ENCODE measurements around the gene EVA1A. TPM values are rescaled to one million over a fixed set of nuclear protein-coding genes. Genes with fewer than 3 reads are reported as not detected.

EVA1A gene
- polyA plus RNA-seq, 1 donor = 10.0 TPM

DNA sequence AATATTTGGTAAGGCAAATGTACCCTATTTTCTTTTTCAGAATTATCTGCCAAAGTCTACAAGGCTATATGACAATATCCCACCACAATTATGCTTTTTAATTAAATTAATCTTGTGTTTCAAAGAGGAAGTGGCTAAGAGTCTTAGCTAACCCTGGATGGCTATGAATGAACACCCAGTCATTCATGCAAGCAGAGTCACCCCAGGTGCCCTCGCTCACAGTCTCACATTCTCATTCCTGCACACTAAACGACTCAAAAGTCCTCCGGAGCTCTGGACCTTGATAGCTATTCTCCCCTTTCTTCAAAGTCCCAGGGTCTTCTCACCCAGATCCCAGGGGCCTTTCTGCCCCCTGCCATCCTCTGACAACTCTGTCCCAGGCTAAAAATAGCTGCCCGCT is 43.7 kb upstream of the EVA1A start:
- Histone ChIP-seq H3K9me3 (ENCODE audit: control insufficient read depth, low read depth, low read length) (no peaks in the 10 kb centered on the region), H3K27me3 (ENCODE audit: control insufficient read depth, insufficient read depth, low read length) (no peaks in the 10 kb centered on the region), H3K36me3 (ENCODE audit: control insufficient read depth, insufficient read depth, low read length) (no peaks in the 10 kb centered on the region), H3K27ac (ENCODE audit: low read length) (no peak overlapping the region), H3K4me1 (ENCODE audit: control insufficient read depth, insufficient read depth, low read length) (peaks cover 40% of the 10 kb centered on the region), H3K4me3 (ENCODE audit: low read length) (no peak overlapping the region)
- DNase-seq = no peak
- WGBS (ENCODE audit: insufficient coverage, low lambda C conversion rate) = no CpG with 5 or more reads among the region's 4 CpGs

DNA sequence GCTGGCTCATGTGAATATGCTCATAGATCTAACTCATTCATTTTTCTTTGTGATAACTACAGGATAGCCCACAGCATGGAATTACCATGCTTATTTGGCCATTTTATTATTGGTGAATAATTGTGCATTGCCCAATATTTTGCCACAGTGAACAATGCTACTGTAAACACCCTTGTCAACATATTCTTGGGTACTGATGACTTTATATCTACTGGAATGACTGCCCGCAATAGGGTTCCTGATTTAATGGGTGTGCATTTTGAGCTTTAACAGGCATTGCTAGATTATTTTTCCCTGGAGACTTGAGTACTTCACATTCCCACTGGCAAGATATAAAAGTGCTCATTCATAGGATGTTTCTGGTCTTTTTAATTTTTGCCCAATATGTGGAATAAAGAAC is 42.7 kb upstream of the EVA1A start:
- no peaks in the 10 kb centered on the region for H3K27me3 ChIP-seq (ENCODE audit: control insufficient read depth, insufficient read depth, low read length)
- H3K36me3 ChIP-seq (ENCODE audit: control insufficient read depth, insufficient read depth, low read length) = no peaks in the 10 kb centered on the region
- no CpG with 5 or more reads among the region's 1 CpG for WGBS (ENCODE audit: insufficient coverage, low lambda C conversion rate)
- no peak for DNase-seq
- H3K4me3 ChIP-seq (ENCODE audit: low read length) = no peak overlapping the region
- H3K27ac ChIP-seq (ENCODE audit: low read length) = peak overlapping the region; percentile 80
- H3K9me3 ChIP-seq (ENCODE audit: control insufficient read depth, low read depth, low read length) = no peaks in the 10 kb centered on the region
- H3K4me1 ChIP-seq (ENCODE audit: control insufficient read depth, insufficient read depth, low read length) = peaks cover 34% of the 10 kb centered on the region

DNA sequence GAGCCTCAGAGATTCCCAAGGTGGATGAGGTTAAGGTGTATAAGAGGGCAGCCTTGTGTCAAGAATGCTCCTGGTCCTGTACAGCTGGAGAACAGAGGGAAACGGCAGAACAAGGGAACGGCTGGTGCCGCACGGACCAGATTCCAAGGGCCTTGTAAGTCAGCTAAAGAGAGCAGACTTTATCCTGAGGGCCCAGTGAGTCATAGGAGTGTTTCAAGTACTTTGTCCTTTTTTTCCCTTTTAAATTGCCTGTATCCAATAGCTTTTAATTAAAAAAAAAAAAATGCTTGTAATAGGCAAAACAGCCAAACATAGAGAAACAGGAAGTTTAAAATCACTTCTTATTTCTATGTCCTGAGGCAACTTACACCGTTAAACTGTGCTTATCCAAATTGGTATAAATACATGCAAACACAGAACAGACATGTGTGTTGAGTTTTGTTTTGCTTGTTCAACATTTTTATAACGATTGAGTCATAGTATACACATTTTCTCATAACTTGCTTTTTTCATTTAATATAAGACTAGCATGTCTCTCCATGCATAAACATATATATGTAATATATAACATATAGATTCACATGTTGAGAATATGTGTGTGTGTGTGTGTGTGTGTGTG is 42.1 kb upstream of the EVA1A start:
- 22% methylated on average over 1 of the region's 6 CpGs for WGBS (ENCODE audit: insufficient coverage, low lambda C conversion rate)
- Histone ChIP-seq H3K9me3 (ENCODE audit: control insufficient read depth, low read depth, low read length) (no peaks in the 10 kb centered on the region), H3K4me3 (ENCODE audit: low read length) (no peak overlapping the region), H3K36me3 (ENCODE audit: control insufficient read depth, insufficient read depth, low read length) (no peaks in the 10 kb centered on the region), H3K4me1 (ENCODE audit: control insufficient read depth, insufficient read depth, low read length) (peaks cover 34% of the 10 kb centered on the region), H3K27me3 (ENCODE audit: control insufficient read depth, insufficient read depth, low read length) (no peaks in the 10 kb centered on the region), H3K27ac (ENCODE audit: low read length) (peak overlapping the region; percentile 80)
- peak; percentile 88 to 94 for DNase-seq

DNA sequence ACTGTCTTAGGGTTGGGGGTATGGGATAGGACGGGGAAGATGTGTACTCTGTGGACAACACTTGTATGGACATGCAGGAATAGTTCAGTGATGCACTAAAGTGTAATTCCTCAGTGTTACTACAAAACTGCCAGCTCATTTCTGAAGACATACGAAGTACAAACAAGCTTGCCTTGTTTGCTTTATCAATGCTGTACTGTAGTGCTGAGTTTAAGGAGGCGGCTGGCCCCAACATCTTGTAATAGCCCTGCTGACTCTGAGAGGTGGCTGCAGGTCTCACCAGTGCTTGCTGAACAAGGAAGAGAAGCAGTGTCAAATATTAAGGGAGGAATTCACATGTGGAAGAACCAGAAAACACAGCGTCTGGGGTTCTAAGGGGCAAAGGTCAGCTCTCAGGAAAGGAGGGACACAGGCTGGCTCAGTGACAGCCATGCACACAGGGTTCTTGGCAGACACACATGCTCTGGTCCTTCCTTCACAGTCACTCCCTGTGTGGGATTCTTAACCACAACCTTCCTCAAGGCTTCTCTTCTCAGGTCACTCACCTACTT is 39.8 kb upstream of the EVA1A start:
- H3K27me3 ChIP-seq (ENCODE audit: control insufficient read depth, insufficient read depth, low read length) = no peaks in the 10 kb centered on the region
- no peak overlapping the region for H3K4me3 ChIP-seq (ENCODE audit: low read length)
- no peaks in the 10 kb centered on the region for H3K9me3 ChIP-seq (ENCODE audit: control insufficient read depth, low read depth, low read length)
- no peaks in the 10 kb centered on the region for H3K36me3 ChIP-seq (ENCODE audit: control insufficient read depth, insufficient read depth, low read length)
- H3K27ac ChIP-seq (ENCODE audit: low read length) = peak overlapping the region; percentile 29
- peak; percentile 57 to 80 for DNase-seq
- H3K4me1 ChIP-seq (ENCODE audit: control insufficient read depth, insufficient read depth, low read length) = peaks cover 28% of the 10 kb centered on the region
- WGBS (ENCODE audit: insufficient coverage, low lambda C conversion rate) = 0% methylated on average over 1 of the region's 4 CpGs

DNA sequence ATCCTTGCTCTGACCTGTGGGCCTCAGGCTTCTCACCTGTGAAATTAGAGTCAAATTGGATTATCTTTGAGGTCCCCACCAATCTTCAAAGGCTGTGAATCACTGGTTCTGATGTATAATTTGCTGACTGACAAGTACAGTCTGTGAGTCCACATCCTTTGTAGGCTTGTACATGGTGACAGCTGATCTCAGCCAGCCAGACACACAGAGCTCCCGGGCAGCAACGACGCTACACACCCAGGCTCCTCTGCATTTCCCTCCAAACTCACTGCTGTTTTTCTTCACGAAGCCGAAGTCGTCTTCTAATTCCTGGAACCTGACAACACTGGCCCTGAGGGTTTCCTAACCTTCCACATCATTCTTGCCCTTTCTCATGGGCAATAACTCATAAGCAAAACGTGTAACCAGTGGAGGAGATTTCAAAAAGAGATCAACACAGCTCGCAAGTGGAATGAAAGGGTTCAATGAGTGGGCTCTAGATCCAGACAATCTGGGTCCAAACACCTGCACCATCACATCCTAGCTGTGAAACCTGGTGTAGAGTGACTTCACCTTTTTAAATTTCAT is 37.9 kb upstream of the EVA1A start:
- Histone ChIP-seq H3K36me3 (ENCODE audit: control insufficient read depth, insufficient read depth, low read length) (no peaks in the 10 kb centered on the region), H3K4me3 (ENCODE audit: low read length) (no peak overlapping the region), H3K9me3 (ENCODE audit: control insufficient read depth, low read depth, low read length) (no peaks in the 10 kb centered on the region), H3K27me3 (ENCODE audit: control insufficient read depth, insufficient read depth, low read length) (no peaks in the 10 kb centered on the region), H3K4me1 (ENCODE audit: control insufficient read depth, insufficient read depth, low read length) (peaks cover 27% of the 10 kb centered on the region), H3K27ac (ENCODE audit: low read length) (no peak overlapping the region)
- 100% methylated on average over 1 of the region's 8 CpGs for WGBS (ENCODE audit: insufficient coverage, low lambda C conversion rate)
- DNase-seq = no peak

DNA sequence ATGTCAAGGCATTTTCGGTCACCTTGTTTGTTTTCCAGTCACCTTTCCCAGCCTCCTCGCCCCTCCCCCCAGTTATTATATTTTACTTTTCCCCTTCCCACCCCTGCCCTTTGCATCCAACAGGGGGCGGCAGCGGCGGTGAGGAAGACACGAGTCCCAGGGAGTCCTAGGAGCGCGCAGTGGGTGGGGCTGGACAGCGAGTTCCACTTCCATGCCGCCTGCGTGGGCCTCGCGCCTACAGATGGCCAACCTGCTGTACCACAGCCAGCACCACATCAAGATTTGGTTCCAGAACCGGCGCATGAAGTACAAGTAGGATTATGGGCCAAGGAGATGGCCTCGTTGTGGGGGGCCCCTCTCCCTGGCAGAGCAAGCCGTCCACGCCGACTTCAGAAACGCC is 37.2 kb upstream of the EVA1A start:
- H3K27ac ChIP-seq (ENCODE audit: low read length) = no peak overlapping the region
- H3K27me3 ChIP-seq (ENCODE audit: control insufficient read depth, insufficient read depth, low read length) = no peaks in the 10 kb centered on the region
- no peaks in the 10 kb centered on the region for H3K36me3 ChIP-seq (ENCODE audit: control insufficient read depth, insufficient read depth, low read length)
- no peak for DNase-seq
- peaks cover 22% of the 10 kb centered on the region for H3K4me1 ChIP-seq (ENCODE audit: control insufficient read depth, insufficient read depth, low read length)
- H3K9me3 ChIP-seq (ENCODE audit: control insufficient read depth, low read depth, low read length) = no peaks in the 10 kb centered on the region
- no CpG with 5 or more reads among the region's 20 CpGs for WGBS (ENCODE audit: insufficient coverage, low lambda C conversion rate)
- H3K4me3 ChIP-seq (ENCODE audit: low read length) = no peak overlapping the region

DNA sequence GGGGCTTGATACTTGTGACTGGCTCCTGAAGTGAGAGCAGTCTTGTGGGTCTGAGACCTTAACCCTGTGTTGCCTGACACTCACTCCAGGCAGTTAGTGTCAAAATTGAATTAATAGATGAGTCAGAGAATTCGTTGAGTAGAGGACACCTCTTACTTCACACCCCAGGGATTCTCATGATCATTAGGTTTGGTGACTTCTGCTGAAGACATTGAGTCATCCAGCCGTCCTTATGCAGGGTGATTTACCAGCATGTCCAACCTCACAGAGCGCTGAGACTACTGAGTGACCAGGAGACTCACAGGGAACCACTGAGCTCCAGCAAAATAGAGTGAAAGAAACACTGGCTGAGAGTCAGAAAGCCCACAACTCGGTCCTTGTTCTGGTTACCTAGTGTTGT is 36.0 kb upstream of the EVA1A start:
- WGBS (ENCODE audit: insufficient coverage, low lambda C conversion rate) = no CpG with 5 or more reads among the region's 4 CpGs

DNA sequence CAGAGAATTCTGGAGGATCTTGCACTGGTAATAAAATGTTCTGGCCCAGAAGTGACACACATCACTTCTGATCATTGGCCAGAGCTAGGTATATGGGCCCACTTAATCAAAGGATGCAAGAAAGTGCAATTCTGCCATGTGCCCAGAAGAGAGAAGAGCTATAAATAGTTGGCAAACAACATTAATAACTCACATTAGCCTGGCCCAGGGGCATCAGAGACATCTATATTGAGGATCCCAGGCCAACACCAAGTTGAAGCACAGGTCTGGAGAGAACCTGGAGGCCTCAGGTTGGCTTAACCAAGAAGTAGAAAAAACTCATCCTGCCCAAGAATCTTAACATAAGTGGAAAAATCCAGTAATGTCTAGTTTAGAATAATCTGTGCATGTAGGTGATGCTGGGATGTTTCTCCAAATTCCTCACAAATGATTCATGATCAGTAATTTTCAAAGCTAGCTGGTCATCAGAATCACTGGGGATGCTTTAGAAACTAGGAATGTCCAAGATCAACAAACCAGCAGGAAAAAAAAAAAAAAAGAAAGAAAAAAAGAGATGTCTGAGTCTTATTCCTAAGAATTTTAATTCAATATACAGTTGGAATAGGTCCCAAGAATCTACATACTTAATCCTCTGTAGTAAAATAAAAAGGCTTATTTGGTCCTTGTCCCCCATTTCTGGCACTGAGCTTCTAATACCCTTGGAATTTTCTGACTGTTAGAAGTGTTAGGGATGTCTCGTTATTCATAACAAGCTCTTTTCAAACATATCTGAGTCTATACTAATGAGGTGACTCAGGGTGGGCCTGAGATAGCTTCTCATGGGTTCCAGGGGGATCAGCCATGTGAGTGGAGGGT is 35.0 kb upstream of the EVA1A start:
- H3K9me3 ChIP-seq (ENCODE audit: control insufficient read depth, low read depth, low read length) = no peaks in the 10 kb centered on the region
- H3K36me3 ChIP-seq (ENCODE audit: control insufficient read depth, insufficient read depth, low read length) = no peaks in the 10 kb centered on the region
- no peaks in the 10 kb centered on the region for H3K27me3 ChIP-seq (ENCODE audit: control insufficient read depth, insufficient read depth, low read length)
- no peak for DNase-seq
- H3K4me1 ChIP-seq (ENCODE audit: control insufficient read depth, insufficient read depth, low read length) = peaks cover 10% of the 10 kb centered on the region
- no peak overlapping the region for H3K27ac ChIP-seq (ENCODE audit: low read length)
- WGBS (ENCODE audit: insufficient coverage, low lambda C conversion rate) = no CpG with 5 or more reads among the region's 1 CpG
- H3K4me3 ChIP-seq (ENCODE audit: low read length) = no peak overlapping the region

More for the DNA sequence above, 36.0 kb upstream of the EVA1A start:
- Histone ChIP-seq H3K36me3 (ENCODE audit: control insufficient read depth, insufficient read depth, low read length) (no peaks in the 10 kb centered on the region), H3K27me3 (ENCODE audit: control insufficient read depth, insufficient read depth, low read length) (no peaks in the 10 kb centered on the region), H3K9me3 (ENCODE audit: control insufficient read depth, low read depth, low read length) (no peaks in the 10 kb centered on the region), H3K4me1 (ENCODE audit: control insufficient read depth, insufficient read depth, low read length) (peaks cover 16% of the 10 kb centered on the region), H3K27ac (ENCODE audit: low read length) (no peak overlapping the region), H3K4me3 (ENCODE audit: low read length) (no peak overlapping the region)
- no peak for DNase-seq

DNA sequence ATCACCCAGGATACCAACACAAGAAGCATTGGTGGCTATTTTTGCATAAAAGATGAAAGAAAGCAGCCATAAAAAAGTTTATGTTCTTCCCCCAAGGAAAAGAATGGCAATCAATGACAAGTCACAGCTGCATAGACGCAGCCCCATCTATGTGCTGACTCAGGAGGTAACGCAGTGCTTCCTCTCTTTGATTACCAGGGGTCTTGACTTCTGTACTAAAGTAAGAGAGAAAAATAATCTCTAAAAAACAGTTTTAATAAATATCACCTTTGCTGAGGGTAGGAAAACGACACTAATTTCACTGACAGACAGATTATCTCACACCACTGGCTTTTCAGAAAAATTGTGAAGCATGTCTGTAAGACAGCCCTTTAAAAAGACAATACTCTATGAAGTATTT is 33.9 kb upstream of the EVA1A start:
- H3K4me3 ChIP-seq (ENCODE audit: low read length) = no peak overlapping the region
- WGBS (ENCODE audit: insufficient coverage, low lambda C conversion rate) = 100% methylated on average over 1 of the region's 3 CpGs
- DNase-seq = no peak

DNA sequence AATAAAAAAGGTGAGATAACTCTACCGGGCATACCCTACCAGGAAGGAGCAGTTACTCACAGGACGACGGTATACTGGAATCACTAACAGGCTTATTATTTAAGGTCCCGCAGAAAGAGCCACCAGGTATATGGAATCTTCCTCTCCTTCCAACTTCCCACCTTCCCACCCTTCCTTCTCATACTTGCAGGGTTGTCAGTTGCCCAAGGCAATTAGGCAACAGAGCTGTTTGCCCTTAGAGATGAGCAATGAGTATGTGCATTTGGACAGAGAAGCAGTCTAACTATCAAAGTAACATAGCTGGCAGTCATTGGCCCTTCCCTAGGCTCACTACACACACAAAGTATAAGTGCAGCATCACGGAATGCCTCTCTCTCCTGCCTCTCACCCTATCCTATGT is 32.1 kb upstream of the EVA1A start:
- WGBS (ENCODE audit: insufficient coverage, low lambda C conversion rate) = no CpG with 5 or more reads among the region's 5 CpGs

More for the DNA sequence above, 33.9 kb upstream of the EVA1A start:
- no peaks in the 10 kb centered on the region for H3K36me3 ChIP-seq (ENCODE audit: control insufficient read depth, insufficient read depth, low read length)
- no peaks in the 10 kb centered on the region for H3K4me1 ChIP-seq (ENCODE audit: control insufficient read depth, insufficient read depth, low read length)
- H3K27me3 ChIP-seq (ENCODE audit: control insufficient read depth, insufficient read depth, low read length) = no peaks in the 10 kb centered on the region
- H3K9me3 ChIP-seq (ENCODE audit: control insufficient read depth, low read depth, low read length) = no peaks in the 10 kb centered on the region
- no peak overlapping the region for H3K27ac ChIP-seq (ENCODE audit: low read length)

More for the DNA sequence above, 32.1 kb upstream of the EVA1A start:
- H3K9me3 ChIP-seq (ENCODE audit: control insufficient read depth, low read depth, low read length) = no peaks in the 10 kb centered on the region
- no peak for DNase-seq
- no peaks in the 10 kb centered on the region for H3K4me1 ChIP-seq (ENCODE audit: control insufficient read depth, insufficient read depth, low read length)
- H3K27me3 ChIP-seq (ENCODE audit: control insufficient read depth, insufficient read depth, low read length) = no peaks in the 10 kb centered on the region
- H3K4me3 ChIP-seq (ENCODE audit: low read length) = no peak overlapping the region
- no peaks in the 10 kb centered on the region for H3K36me3 ChIP-seq (ENCODE audit: control insufficient read depth, insufficient read depth, low read length)
- H3K27ac ChIP-seq (ENCODE audit: low read length) = no peak overlapping the region

All from large intestine (tissue), 3 donors.